NCI-H2081 treated with DMSO at 0.1 percent for 48 hours (cell line): Measurements from ENCODE around the gene ZC3H13.
A peak's percentile ranks its signal among the peaks of the same experiment; 100 is the strongest.

Experiments
- DNase-seq: peaks from one replicate; lab custom pipeline; 2025; lab: John Stamatoyannopoulos, UW

ZC3H13 gene, protein sequence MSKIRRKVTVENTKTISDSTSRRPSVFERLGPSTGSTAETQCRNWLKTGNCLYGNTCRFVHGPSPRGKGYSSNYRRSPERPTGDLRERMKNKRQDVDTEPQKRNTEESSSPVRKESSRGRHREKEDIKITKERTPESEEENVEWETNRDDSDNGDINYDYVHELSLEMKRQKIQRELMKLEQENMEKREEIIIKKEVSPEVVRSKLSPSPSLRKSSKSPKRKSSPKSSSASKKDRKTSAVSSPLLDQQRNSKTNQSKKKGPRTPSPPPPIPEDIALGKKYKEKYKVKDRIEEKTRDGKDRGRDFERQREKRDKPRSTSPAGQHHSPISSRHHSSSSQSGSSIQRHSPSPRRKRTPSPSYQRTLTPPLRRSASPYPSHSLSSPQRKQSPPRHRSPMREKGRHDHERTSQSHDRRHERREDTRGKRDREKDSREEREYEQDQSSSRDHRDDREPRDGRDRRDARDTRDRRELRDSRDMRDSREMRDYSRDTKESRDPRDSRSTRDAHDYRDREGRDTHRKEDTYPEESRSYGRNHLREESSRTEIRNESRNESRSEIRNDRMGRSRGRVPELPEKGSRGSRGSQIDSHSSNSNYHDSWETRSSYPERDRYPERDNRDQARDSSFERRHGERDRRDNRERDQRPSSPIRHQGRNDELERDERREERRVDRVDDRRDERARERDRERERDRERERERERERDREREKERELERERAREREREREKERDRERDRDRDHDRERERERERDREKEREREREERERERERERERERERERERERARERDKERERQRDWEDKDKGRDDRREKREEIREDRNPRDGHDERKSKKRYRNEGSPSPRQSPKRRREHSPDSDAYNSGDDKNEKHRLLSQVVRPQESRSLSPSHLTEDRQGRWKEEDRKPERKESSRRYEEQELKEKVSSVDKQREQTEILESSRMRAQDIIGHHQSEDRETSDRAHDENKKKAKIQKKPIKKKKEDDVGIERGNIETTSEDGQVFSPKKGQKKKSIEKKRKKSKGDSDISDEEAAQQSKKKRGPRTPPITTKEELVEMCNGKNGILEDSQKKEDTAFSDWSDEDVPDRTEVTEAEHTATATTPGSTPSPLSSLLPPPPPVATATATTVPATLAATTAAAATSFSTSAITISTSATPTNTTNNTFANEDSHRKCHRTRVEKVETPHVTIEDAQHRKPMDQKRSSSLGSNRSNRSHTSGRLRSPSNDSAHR (N-terminal part only)

DNA sequence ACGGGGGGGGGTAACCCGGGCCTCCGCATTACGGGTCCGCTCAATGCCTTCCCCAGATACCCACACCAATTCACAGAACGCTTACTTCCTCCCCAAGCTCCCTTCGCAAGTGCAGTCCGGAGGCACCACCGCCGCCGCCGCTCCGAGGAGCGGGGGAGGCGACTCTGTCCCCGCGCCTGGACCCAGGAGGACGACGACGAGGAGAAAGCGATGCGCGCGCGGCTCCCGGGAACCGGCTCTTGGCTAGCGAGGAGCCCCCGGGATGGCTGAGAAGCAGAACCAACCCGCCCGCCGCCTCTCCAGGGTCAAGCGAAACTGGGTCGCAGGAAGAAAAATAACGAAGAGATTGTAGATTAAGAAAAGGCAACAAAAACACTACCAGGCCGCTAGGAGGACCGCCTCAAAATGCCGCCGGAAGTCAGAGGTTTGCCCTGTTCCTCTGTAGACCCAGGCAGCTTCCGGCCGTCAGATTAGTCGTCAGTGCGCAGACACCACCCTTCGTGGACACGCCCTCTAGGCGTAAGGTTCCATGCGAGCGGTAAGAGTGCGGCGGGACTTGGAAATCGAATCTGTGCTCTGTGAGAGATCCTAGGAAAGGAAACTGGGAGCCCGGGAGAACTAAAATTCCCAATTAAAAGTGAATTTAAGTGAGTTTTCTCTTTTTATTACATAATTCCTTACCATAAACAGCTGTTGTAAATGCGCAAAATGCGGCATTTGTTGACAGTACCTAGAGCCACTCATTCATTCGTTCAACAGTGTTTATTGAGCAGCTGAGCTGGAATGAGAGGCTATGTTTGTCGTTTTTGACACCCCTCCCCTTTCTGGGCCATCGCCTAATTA, at the start of gene ZC3H13:
Gene ZC3H13 (minus strand): TSS at position 428 of the 843 bp plus-strand sequence. CDS start 7,239 bp downstream, outside the sequence.
- DNase-seq: peak; percentile 68

DNA sequence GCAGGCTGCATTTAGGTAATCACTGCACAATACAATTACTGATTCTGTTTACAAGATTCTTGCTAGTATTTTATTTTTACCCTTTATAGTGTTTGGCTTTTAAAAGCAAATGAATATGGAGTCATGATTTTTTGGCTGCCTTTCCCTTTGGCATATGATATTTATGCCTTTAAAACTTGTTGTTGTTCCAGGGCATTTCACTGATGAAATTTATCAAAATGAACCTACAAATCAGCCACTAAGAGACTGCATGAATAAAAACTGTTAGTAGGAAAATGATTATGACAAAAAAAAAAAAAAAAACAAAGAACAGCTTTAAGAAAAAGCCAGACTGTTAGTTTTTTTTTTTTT, 49.7 kb upstream of the ZC3H13 start:
- DNase-seq: no peak

DNA sequence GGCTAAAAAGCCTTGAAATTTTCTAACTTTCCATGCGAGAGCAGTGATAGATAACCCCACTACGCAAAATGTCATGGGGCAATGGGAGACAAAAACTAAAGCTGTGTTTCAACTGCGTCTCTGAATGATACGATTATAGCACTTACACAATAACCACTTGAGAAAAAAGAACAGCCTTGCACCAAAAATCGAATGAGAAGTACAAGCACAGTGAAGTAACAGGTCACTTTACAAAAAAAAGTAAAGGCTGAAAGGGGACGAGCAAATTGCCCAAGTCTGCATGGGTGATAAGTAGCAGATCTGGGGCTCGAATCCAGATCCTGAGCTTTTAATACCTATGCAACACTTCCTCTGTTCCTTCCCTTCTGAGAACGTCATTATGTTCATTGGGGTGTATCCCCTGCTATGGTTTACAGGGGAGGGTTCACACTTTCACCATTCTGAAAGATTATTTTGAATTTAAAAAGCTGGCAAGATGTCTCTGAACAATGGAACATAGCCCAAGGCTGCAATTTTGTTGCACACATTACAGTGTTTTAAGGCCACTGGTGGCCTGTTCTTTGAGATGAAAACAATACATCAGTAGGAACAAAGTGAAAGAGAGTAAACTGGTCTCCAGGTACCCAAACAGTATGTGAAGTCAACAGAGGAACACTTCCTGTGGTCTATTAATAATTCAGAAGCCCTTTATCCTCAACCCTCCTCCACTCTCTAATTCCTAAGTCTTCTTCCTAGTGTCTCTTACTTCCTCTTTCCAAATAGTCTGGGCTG, 49.1 kb upstream of the ZC3H13 start:
- DNase-seq: no peak

DNA sequence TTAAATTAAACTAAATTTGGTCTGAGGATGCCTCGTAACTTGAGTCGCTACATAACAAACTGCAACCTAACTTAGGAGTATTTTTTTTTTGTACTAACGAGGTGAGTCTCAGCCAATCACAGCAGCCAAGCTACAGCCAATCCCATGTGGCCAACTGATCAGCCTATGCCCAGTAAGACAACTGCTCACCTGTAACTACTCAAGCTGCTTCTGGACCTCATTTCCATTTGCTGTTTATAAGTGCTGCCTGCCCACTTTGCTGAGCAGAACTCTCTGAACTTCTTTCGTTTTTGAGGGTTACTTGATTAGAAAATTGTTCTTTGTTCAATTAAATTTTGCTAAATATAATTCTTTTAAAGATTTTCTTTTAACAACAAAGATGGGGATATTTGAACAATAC, 48.5 kb upstream of the ZC3H13 start:
- DNase-seq: no peak

DNA sequence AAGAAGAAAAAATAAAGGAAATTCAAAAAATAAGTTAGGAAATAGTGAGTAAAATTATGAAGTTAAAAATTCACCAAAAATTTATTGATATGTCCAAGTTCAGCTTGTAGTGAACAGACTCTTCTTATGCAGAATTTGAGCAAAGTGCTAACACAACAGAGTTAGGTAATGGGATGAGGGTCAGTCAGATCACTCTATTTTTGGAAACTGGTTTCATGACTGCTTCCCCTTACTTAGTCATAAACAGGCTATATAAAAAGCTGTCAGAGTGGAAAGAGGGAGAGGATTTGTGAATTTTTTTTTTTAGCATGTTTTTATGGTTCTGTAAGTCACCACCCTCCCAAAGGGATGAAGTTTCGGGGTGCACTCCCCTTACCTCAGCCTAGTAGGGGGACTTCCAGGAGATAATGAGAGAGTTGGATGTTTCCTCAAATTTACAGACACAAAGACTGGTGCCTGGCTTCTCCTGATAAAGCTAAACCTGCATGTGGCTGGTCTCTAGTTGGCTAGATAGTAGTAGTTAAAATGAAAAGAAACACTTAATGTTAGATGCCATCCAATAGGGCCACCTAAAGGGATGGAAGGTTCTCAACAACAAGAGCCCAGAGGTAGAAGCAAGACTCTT, 47.8 kb upstream of the ZC3H13 start:
- DNase-seq: no peak

DNA sequence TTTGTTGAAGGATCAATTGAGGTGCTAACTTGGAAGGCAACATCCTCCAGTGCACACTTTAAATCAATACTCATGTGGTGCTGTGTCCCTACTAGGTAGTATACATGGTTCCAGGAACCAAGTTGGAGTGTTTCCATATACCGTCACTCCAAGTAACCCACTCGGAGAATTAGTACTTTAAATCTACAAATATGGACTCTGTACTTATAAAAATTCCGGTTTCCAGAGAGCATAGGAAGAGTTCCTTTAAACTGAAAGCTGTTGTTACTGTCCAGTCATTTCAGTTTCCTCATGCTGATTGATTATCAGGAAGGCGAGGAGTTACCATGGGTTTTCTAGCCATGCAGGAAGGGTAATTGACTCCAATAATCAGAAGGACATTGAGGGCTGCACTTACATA, 45.1 kb upstream of the ZC3H13 start:
- no peak for DNase-seq

DNA sequence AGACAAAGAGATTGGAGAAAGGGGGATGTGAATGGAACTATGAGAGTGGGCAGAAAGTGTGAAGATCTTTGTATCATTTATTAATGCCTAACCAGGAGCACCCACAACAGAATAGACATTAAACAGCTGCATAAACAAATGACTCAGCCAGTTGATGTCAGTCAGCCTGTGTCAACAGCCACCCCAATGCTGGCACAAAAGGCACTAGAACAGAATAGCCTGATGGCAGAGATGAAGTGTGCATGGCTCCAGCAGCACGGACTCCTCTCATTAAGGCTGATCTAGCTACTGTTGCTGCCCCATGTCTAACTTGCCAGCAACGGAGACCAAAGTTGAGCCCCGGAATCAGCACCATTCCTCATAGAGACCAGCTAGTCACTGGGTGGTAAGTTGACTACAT, 44.5 kb upstream of the ZC3H13 start:
- no peak for DNase-seq

DNA sequence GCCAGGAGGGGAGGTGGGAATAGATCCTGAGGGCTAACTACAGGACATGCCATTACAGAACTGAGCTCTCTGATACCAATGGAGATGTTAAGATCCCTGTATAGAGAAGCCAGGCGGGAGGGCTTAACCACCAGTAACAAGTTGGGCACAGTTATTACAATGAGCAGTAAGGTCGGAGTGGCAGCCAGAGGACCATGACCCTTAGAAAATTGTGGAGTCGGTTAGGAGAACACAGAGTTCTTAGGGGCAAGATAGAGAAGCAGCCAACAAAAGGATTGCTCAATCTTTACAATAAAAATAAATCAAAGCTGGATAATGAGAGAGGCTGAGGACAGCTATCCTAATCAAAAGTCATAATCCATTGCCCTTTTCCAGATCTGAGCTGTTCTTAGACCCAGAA, 41.9 kb upstream of the ZC3H13 start:
- DNase-seq: no peak

DNA sequence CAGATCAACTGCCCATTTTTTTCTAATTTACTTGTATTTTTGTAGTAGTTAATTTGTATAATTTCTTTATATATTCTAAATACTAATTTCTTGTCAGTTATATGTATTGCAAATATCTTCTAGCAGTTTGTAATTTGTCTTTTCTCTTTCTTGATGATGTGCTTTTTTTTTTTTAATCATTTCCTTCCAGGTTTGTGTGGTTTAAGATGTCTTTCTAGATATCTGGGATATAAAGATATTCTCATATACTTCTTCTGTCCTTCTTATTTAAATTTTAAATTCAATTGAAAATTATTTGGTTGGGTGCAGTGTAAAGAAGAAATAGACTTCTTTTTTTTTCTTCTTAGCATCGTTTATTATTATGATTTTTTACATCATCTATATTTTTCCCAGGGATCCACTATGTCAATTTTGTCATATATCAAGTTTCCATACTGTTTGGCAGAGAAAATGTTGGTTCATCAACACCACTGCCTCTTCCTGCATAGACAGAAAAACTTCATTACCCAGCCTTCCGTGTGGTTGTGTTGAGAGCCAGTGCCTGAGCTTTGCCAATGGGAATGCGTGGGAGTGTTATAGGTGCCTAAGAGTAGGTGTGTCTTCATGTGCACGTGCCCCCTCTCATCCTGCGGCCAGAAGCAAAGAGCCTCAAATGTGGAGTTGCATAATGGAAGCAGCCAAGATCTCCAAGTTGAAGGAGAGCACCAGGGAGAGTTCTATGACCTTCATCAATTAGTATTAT, 36.4 kb upstream of the ZC3H13 start:
- DNase-seq: no peak

DNA sequence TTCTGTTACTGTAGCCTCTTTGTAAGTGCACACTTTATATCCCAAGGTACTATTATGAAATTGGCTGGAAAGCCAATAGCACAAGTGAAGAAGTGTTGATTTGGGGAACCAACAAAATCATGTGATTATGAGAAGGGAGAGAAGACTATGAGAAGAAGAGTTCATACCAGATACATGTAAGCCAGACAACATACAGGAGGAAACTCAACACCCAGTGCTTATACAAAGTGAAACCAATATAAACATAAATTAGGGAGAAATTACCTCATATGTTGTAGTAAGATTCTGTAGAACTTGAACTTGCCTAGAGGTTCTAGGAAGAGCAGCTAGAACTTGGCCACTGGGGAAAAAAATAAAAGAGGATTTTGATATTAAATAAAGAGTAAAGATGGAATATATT, 34.9 kb upstream of the ZC3H13 start:
- no peak for DNase-seq

DNA sequence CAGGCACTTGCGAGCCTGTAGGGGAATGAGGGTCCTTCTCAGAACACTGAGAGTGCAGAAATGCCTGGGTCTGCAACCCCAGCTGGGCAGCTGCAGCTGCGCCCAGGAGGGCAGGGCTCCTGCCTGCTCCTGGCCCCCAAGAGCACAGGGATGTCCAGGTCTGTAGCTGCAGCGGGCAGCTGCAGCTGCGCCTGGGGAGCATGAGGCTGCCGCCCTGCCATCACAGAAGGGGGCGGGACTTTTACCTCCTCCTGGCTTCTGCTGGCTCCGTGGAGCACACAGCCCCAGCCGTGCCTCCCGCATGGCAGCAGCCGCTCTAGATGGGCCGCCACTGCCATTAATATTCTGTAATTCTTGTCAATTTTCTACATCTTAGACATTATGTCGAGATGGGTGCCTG, 34.4 kb upstream of the ZC3H13 start:
- no peak for DNase-seq

DNA sequence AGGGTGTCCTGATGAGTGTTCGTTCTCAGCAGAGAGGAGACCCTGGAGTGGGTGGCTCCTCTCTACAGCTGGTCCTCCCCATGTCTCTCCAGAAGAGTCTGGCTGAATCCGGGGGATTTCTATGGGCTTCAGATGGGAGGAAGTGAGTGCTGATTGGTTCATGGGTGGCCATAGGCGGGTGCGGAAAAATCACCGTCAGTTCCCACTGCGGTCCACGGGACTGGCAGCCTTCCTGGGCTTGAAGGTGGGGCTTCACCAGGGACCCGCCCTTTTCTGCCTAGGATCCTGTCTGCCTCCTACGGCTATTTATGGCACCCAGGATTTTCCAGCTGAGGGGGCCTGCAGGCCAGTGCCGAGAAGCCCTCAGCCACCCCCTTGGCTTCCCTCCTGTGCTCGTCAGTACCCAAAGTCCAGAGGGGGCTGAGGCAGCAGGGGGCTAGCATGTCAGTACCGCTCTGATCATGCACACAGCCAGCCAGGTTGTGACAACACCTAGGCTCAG, 33.9 kb upstream of the ZC3H13 start:
- DNase-seq: no peak

DNA sequence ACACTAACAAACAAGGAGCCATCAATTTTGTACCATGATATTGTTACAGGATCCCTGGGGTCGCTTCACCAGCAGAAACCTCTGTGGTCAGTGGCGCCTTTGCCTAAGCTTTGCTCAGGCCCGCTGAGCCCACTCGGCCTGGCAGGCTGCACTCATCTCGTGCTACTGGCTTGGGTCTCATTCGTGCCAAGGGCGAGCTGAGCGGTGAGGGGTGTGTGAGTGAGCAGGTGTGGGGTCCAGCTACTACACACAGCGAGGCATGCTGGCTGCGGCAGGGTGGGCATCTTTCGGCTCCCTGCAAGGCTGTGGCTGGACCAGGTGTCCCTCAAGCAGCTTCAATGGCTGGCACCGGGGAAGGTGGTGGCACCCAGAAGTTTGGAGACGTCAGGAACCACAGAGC, 33.2 kb upstream of the ZC3H13 start:
- DNase-seq: no peak

DNA sequence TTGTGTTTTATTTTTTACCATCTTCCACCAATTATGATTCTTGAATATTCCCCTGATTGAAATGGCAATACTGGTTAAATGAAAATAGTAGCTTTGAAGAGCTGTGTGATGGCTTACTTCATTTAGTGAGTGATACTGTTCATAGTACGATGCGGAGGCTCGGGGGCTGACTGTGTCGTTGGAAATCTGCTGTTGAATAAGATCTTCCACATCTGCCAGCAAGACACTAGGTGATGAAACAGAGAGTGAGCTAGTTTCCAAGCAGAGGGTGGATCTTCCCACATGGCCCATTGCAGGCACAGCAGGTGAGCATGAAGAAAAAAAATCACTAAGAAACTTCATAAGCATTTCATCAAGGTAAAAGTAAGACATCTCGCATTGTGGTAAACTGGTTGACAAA, 29.8 kb upstream of the ZC3H13 start:
- no peak for DNase-seq

DNA sequence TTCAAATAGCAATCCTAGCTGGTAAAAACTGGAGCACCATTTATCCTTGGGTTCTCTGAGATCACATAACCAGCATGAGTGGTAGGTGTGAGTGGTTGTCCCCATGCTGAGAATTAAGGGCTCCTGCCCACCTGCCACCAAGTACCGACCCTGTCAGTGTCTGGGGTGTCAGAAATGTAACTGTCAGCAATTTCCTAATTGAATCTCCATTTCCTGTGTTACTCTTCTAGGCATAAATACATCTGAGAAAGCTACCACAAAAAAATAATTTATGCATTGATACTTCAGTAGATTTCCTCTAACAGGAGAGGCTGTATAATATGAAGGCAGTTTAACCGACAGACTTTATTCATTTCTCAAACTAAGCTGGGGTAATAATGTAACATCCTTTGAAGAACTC, 27.2 kb upstream of the ZC3H13 start:
- no peak for DNase-seq

DNA sequence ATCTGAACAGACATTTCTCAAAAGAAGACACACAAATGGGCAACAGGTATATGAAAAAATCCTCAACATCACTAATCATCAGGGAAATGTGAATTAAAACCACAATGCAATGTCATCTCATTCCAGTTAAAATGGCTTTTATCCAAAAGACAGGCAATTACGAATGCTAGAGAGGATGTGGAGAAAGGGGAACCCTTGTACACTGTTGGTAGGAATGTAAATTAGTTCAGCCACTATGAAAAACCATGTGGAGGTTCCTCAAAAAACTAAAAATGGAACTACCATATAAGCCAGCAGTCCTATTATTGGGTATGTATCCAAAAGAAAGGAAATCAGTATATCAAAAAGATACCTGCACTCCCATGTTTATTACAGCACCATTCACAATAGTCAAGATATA, 24.7 kb upstream of the ZC3H13 start:
- no peak for DNase-seq

DNA sequence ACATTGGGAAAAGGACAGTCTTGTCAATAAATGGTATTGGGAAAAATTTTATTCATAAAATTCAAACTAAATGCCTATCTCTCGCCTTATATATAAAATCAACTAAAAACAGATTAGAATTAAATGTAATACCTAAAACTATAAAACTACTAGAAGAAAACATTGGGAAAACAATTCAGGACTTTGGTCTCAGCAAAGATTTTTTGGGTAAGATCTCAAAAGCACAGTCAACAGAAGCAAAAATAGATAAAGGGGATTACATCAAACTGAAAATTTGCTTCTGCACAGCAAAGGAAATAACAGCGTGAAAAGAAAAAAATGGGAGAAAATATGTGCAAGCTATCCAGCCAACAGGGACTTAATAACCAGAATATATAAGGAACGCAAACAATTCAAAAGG, 24.3 kb upstream of the ZC3H13 start:
- DNase-seq: no peak

DNA sequence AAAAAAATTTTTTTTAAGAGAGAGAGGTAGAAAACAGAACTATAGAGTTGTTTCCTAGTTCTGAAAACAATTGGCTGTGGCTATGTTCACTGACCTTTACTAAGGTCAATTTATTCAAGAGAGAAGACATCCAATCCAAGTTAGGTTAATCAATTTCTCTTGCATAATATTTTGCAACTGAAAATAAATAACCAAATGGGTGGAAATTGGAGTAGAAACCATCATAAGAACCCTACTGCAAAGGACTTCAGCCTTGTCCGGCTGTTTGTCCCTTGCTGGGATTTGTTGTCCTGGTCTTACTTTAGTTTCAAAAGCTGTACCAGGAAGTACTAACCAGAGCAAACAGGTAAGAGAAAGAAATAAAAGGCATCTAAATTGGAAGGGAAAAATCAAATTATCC, 23.3 kb upstream of the ZC3H13 start:
- DNase-seq: no peak

DNA sequence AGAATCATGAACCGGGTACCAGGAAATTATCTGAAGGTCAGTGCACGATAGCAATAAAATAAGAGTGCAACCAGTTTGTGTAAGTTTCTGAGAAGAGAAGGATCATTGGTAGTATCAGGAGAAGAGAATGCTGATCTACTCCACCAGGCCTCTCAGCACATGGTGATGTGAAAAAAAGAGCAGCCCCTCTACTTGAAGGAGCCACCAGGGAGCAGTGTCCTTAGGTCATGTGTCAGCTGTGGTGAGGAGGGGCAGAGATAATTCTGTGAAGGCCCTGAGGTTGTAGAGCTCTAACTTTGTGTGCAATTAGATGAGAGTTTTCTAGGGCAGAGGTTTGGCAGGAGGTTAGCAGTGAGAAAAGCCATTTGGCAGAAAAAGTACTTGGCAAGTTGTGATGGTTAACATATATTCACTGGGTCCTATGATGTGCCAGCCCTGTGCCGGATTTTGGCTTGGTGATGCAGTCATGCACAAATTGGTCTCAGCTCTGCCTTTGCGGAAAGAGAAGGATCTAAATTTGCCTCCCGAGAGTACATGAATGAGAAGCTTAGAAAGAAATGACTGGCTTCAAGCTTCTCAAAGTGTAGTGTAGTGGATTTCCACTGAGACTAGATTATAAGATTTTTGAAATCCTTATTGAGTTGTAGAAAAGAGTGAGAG, 19.2 kb upstream of the ZC3H13 start:
- no peak for DNase-seq
